Measurements from ENCODE around the gene GRK6. TPM values are rescaled to one million over a fixed set of nuclear protein-coding genes. Genes with fewer than 3 reads are reported as not detected.
A peak's percentile ranks its signal among the peaks of the same experiment; 100 is the strongest.

GRK6 gene
- 100 to 1,000 TPM; 108 to 130 TPM for total RNA-seq

- Mint-ChIP-seq H3K4me3 (peak within 1 kb of the TSS; percentile 97), H3K27ac (peak within 1 kb of the TSS; percentile 98)
Observed at GRCh38 chr5:177426566-177427210, at the start of gene GRK6. GRK6 (plus strand) TSS chr5:177426676; CDS start chr5:177426846, 170 bp downstream.

DNA sequence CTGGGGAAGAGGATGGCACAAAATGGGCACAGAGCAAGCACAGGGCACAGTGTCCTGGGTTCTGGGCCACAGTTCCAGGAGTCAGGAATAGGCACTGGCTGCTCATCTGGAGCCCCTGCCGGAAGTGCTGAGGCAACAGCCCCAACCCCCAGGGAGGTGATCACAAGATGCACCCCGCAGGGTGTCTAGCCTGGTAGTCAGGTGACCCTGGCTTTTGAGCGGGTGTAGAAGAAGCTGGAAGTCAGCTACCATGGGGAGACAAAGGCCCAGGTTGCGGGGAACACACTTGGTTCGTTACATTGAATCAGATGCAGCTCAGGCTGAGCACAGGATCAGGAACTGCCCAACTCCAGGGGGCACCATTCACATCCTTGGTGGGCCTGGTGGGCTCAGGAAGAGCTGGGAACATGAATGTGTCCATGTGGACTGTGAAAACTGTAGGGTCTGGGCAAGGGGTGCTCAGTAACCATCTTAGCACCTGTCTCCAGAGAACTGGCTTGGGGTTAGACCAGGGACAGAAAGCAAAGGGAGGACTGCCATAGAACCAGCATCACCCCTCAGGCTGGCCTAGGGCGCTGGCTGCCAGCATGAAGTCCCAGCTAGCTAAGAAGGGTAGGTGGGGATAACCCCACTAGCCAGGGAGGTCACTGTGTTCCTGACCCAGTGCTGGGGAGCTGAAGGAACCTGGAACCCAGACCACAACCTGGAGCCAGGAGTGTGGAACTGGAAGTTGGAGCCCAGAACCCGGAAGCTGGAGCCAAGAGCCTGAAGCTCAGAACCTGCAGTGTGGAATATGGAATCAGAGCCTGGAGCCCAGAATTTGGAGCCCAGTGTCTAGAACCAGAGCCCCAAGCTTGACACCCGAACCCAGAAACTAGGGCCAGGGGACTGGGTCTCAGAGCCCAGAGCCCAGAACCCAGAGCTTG lies 48.4 kb upstream of the GRK6 start:
- no peaks in the 10 kb centered on the region for H3K9me3 Mint-ChIP-seq
- no peak for ATAC-seq (replicated peaks)
- no peak overlapping the region for H3K27ac Mint-ChIP-seq
- peaks cover 22% of the 10 kb centered on the region for H3K4me1 Mint-ChIP-seq
- H3K27me3 Mint-ChIP-seq: no peaks in the 10 kb centered on the region
- peaks cover 7% of the 10 kb centered on the region for H3K36me3 Mint-ChIP-seq (ENCODE audit: low read depth)
- no peak overlapping the region for H3K4me3 Mint-ChIP-seq

More at GRCh38 chr5:177426566-177427210, at the start of gene GRK6:
- peaks cover 55% of the 10 kb centered on the region for H3K36me3 Mint-ChIP-seq (ENCODE audit: low read depth)
- H3K27me3 Mint-ChIP-seq: no peaks in the 10 kb centered on the region
- H3K4me1 Mint-ChIP-seq: peaks cover 32% of the 10 kb centered on the region
- ATAC-seq (replicated peaks): peak; percentile 61
- H3K9me3 Mint-ChIP-seq: no peaks in the 10 kb centered on the region

DNA sequence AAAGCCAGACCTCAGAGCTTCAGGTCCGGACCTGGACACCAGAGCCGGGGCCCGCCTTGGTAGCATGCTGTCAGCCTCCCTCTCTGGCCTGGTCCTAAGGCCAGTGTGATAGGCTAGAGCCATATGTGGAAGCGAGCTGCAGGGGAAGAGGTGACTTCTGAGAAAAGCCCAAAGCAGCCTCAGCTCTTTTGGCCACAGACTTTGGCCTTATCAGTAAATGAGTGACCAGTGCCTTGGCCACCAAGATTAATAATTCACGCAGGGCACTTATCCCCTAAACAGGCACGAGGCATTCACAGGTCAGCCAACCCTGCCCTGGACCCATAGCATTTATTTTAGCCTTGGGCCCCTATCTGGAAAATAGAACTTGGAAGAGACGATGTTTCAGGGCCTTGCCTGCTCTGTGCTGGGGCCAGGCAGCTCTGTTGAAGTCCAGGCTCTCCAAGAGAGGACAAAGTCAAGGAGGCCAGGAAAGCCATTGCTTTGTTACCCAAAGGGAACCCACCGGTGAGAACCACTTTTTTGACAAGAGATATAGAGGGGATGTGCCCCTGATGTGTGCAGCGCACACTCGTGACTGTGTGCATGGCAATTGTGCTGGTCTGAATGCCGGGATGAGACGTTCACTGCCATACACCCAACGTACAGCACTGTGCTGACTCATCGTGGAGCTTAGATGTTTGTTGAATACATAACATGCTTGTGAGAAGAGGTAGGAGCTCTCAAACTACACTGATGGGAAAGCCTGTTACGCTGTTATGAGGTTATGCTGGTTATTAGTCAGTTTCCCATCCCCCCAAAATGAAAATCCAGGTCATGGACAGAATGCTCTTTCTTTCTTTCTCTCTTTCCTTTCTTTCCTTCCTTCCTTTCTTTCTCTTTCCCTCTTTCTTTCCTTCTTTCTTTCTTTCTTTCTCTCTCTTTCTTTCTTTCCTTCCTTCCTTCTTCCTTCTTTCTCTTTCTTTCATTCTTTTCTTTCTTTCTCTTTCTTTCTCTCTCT lies 47.3 kb upstream of the GRK6 start:
- peak; percentile 100 for ATAC-seq (replicated peaks)
- Mint-ChIP-seq H3K4me3 (peak overlapping the region; percentile 68), H3K27ac (peak overlapping the region; percentile 80), H3K4me1 (peaks cover 17% of the 10 kb centered on the region), H3K9me3 (no peaks in the 10 kb centered on the region), H3K36me3 (ENCODE audit: low read depth) (peaks cover 3% of the 10 kb centered on the region), H3K27me3 (no peaks in the 10 kb centered on the region)

DNA sequence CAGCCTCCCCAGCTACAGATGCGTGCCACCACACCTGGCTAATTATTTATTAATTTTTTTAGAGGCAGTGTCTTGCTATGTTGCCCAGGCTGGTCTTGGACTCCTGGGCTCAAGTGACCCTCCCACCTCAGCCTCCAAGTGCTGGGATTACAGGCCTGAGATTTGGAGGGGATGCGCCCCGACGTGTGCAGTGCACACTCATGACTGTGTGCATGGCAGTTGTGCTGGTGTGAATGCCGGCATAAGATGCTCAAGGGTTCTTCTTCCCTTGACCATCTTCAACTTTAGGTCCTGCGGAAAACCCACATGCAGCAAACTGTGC lies 45.7 kb upstream of the GRK6 start:
- no peak for ATAC-seq (replicated peaks)
- Mint-ChIP-seq H3K27ac (no peak overlapping the region), H3K9me3 (no peaks in the 10 kb centered on the region), H3K4me1 (peaks cover 19% of the 10 kb centered on the region), H3K36me3 (ENCODE audit: low read depth) (no peaks in the 10 kb centered on the region), H3K4me3 (no peak overlapping the region), H3K27me3 (no peaks in the 10 kb centered on the region)

DNA sequence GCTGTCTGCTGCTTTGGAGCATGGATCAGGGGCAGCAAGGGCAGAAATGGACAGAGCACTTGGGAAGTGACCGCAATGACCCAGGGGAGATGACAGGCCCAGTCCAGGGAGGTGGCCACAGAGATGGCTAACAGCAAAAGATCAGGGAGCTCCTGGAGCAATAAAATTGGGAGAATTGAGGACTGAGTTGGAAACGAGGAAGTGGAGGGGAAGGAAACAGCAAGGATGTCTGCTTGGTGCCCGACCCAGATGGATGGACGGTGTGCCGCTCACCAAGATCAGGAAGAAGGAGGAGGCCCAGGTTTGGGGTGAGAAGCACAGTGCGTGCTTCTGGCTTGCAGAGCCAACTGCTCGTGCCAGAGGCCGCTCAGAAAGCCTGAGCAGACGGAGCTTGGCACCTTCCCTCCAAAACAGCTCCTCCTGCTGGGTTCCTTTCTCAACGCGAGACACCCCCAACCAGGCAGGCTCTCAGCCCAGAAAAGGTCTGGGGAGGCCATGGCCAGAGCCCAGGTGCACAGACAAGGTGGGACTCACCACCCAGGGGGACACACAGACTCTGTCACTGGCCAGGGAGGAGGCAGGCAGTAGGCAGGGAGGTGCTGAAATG lies 44.0 kb upstream of the GRK6 start:
- Mint-ChIP-seq H3K27ac (peak overlapping the region; percentile 3), H3K4me3 (no peak overlapping the region), H3K4me1 (peaks cover 19% of the 10 kb centered on the region), H3K36me3 (ENCODE audit: low read depth) (no peaks in the 10 kb centered on the region), H3K27me3 (no peaks in the 10 kb centered on the region), H3K9me3 (no peaks in the 10 kb centered on the region)
- no peak for ATAC-seq (replicated peaks)

- no peaks in the 10 kb centered on the region for H3K9me3 Mint-ChIP-seq
- no peak overlapping the region for H3K4me3 Mint-ChIP-seq
- no peak overlapping the region for H3K27ac Mint-ChIP-seq
- ATAC-seq (replicated peaks): no peak
- no peaks in the 10 kb centered on the region for H3K36me3 Mint-ChIP-seq (ENCODE audit: low read depth)
- no peaks in the 10 kb centered on the region for H3K27me3 Mint-ChIP-seq
- peaks cover 22% of the 10 kb centered on the region for H3K4me1 Mint-ChIP-seq
Observed at GRCh38 chr5:177383181-177383580, 43.3 kb upstream of the GRK6 start.

DNA sequence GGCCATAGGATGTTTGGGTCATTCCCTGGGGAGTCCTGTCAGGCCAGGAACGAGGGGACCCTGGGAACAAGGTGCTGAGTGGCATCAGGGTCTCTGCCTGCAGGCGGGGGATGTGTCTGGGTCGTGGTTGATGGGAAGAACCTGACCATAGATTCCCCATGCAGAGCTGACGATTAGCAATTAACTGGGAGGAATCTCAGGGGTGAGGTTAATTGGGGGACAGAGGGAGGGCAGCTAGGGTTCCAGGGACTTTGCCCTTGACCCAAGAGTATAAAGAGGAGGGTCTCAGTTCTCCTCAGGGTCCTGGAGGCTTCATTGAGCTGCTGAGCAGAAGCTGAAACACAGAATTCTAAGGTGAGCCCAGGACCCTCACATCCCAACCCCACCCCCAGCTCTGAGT lies 42.3 kb upstream of the GRK6 start, which contains the start of gene SLC34A1:
SLC34A1 (plus strand) TSS at position 301 of the 400 bp plus-strand sequence. CDS start 1,308 bp downstream, outside the sequence.
- H3K9me3 Mint-ChIP-seq: no peaks in the 10 kb centered on the region
- peaks cover 29% of the 10 kb centered on the region for H3K4me1 Mint-ChIP-seq
- H3K27me3 Mint-ChIP-seq: no peaks in the 10 kb centered on the region
- ATAC-seq (replicated peaks): no peak
- no peak within 1 kb of the TSS for H3K27ac Mint-ChIP-seq
- H3K4me3 Mint-ChIP-seq: peak within 1 kb of the TSS; percentile 43
- H3K36me3 Mint-ChIP-seq (ENCODE audit: low read depth): no peaks in the 10 kb centered on the region

DNA sequence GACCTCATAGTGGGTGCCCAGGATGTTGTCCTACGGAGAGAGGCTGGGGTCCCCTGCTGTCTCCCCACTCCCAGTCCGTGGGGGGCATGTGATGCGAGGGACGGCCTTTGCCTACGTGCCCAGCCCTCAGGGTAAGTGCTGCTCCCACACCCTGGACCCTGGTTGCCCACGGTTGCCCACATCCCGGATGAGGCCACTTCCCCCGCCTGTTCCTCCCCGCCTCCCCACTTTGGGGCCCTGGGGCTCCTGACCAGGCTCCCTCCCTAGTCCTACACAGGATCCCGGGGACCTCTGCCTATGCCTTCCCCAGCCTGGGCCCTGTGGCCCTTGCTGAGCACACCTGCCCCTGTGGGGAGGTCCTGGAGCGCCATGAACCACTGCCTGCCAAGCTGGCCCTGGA lies 40.8 kb upstream of the GRK6 start:
- no peaks in the 10 kb centered on the region for H3K27me3 Mint-ChIP-seq
- H3K9me3 Mint-ChIP-seq: no peaks in the 10 kb centered on the region
- peaks cover 34% of the 10 kb centered on the region for H3K4me1 Mint-ChIP-seq
- H3K4me3 Mint-ChIP-seq: peak overlapping the region; percentile 43
- H3K27ac Mint-ChIP-seq: no peak overlapping the region
- no peaks in the 10 kb centered on the region for H3K36me3 Mint-ChIP-seq (ENCODE audit: low read depth)
- ATAC-seq (replicated peaks): no peak

GRCh38 chr5:177386542-177386941 lies 39.9 kb upstream of the GRK6 start:
- H3K4me3 Mint-ChIP-seq: no peak overlapping the region
- H3K36me3 Mint-ChIP-seq (ENCODE audit: low read depth): no peaks in the 10 kb centered on the region
- H3K27ac Mint-ChIP-seq: no peak overlapping the region
- H3K9me3 Mint-ChIP-seq: no peaks in the 10 kb centered on the region
- no peak for ATAC-seq (replicated peaks)
- H3K27me3 Mint-ChIP-seq: no peaks in the 10 kb centered on the region
- H3K4me1 Mint-ChIP-seq: peaks cover 41% of the 10 kb centered on the region

DNA sequence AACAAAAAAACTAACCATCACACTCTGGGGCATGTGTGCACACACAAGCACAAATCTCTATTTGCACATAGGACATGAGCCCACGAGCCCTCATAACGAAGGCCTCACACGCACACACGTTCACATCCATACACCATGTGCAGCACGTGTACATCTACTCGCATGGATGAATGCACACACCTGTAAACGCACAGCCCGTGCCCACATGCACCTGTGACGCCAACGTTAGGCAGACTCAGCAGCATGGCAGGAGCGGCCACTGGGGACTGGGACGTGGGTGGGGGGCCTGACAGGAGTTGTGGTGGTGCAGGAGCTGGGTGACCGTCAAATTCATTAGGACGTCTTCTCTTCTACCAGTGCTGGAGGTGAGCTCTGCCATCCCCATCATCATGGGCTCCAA lies 39.1 kb upstream of the GRK6 start:
- ATAC-seq (replicated peaks): no peak
- no peaks in the 10 kb centered on the region for H3K36me3 Mint-ChIP-seq (ENCODE audit: low read depth)
- no peak overlapping the region for H3K4me3 Mint-ChIP-seq
- no peaks in the 10 kb centered on the region for H3K9me3 Mint-ChIP-seq
- no peaks in the 10 kb centered on the region for H3K27me3 Mint-ChIP-seq
- H3K27ac Mint-ChIP-seq: no peak overlapping the region
- peaks cover 41% of the 10 kb centered on the region for H3K4me1 Mint-ChIP-seq

DNA sequence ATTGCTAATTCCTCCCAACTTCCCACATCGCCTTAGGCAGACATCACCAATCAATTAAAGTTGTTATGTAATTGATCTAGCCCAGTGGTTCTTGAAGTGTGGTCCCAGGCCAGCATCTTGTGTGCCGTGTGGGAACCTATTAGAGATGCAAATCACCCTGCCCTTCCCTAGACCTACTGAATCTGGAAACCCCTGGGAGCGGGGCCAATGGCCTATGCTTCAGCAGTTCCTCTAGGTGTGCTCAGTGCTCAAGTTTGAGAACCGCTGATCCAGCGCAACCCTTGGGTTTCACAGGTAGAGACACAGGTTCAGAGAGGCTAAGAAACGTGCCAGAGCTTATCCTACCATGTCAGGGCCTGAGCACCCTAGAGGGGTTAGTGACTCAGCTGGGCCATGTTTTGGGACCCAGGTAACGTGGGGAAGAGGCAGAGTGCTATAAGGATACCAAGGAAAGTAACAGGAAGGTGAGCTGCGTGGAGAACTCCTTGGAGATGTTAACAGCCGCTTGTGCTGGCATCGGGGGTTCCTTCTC lies 37.9 kb upstream of the GRK6 start:
- no peaks in the 10 kb centered on the region for H3K36me3 Mint-ChIP-seq (ENCODE audit: low read depth)
- H3K9me3 Mint-ChIP-seq: no peaks in the 10 kb centered on the region
- H3K27ac Mint-ChIP-seq: peak overlapping the region; percentile 26
- no peak for ATAC-seq (replicated peaks)
- H3K27me3 Mint-ChIP-seq: no peaks in the 10 kb centered on the region
- H3K4me1 Mint-ChIP-seq: peaks cover 41% of the 10 kb centered on the region
- peak overlapping the region; percentile 40 for H3K4me3 Mint-ChIP-seq

DNA sequence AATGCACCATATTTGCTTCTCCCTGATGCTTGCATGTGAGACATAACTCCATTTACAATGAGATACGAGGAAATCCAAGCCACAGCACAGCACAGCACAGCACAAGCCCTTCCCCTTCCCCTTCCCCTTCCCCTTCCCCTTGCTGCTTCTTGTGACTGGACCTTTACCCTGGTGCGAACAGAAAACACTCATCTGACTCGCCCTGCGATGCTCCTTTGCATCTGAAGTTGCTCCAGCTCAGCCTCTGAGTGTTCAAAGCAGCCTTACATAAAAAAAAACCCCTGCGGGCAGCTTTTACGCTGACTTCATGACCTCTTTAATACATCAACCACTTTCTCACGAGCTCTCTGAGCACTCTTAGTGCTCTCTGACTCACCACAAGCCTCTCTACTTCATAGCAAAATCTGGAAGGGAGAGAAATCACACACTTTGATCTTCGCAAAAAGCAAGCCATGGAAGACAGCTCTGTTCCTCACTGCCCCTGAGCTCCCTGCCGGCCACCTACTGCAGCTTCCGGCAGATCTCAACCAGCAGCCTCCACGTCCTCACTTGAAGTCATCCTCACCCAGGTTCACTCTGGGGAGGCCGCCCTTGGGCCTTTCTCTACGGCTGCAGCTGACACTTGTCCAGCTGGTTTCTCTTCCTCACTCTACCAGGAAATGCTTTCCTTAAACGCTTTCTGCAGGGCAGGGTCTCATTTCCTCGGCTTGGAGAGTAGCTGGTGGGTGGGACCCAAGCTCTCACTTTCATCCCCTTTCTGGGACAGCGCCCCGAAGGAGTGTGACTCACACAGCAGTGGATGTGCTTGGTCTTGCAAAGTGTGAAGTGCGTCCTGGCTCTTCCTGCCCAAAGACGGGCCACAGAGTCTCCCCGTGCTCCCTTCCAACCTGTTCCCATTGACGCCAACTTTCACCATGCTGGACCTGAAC lies 37.0 kb upstream of the GRK6 start:
- no peaks in the 10 kb centered on the region for H3K27me3 Mint-ChIP-seq
- peak overlapping the region; percentile 26 for H3K27ac Mint-ChIP-seq
- H3K9me3 Mint-ChIP-seq: no peaks in the 10 kb centered on the region
- peak; percentile 85 for ATAC-seq (replicated peaks)
- H3K4me1 Mint-ChIP-seq: peaks cover 41% of the 10 kb centered on the region
- peak overlapping the region; percentile 40 for H3K4me3 Mint-ChIP-seq
- H3K36me3 Mint-ChIP-seq (ENCODE audit: low read depth): no peaks in the 10 kb centered on the region
